Epithelial cell of proximal tubule (primary cell): ENCODE results near the gene MLX. TPM values are rescaled to one million over a fixed set of nuclear protein-coding genes. Genes with fewer than 3 reads are reported as not detected.
A peak's percentile ranks its signal among the peaks of the same experiment; 100 is the strongest.
"Not testable (repeated sequence)": the region's sequence is repeated elsewhere in the genome, so short reads cannot be mapped to it uniquely, and the experiment has no call there.

Experiments
- DNase-seq: peaks from one replicate; pipeline ENCODE4 v3.0.0-alpha.2; 2011; ENCODE audit warnings: low read depth
- H3K4me3 ChIP-seq: 2 replicates; pipeline ENCODE4 v1.5.1; 2011; ENCODE audit warnings: low read depth, mild to moderate bottlenecking, low read length
- CTCF ChIP-seq: conservative IDR thresholded peaks from 2 replicates; pipeline ENCODE4 v1.5.1; 2012; ENCODE audit warnings: low read depth, mild to moderate bottlenecking, low read length
- total RNA-seq: library from RNA; depleted of rRNA; stranded (reverse); fragments of >200 nt; gene quantifications from 2 replicates; pipeline ENCODE4 v1.2.3, GENCODE V29; 2015

Gene MLX
- total RNA-seq, 1 donor from 2014 or later, result 15.7 TPM

- TF ChIP-seq CTCF, result no peak
- DNase-seq, result no peak
- H3K4me3 ChIP-seq, result peak overlapping the region; percentile 83
Observed at GRCh38 chr17:42608305-42609181, 41.6 kb downstream of the MLX start.

GRCh38 chr17:42609182-42609813 is 42.4 kb downstream of the MLX start, which contains the start of the genes RETREG3 and TUBG1:
Gene RETREG3 (minus strand): TSS chr17:42609374. CDS start chr17:42609324, 50 bp downstream.
Gene TUBG1 (plus strand): TSS chr17:42609683. CDS start chr17:42609738, 55 bp downstream.
- peak; percentile 90 for DNase-seq
- peak; percentile 44 for TF ChIP-seq CTCF
- peak within 1 kb of the TSS; percentile 83 for H3K4me3 ChIP-seq

GRCh38 chr17:42609814-42610801 is 43.2 kb downstream of the MLX start:
- not testable (repeated sequence) for DNase-seq

GRCh38 chr17:42612013-42612412 is 45.1 kb downstream of the MLX start:
- H3K4me3 ChIP-seq, result no peak overlapping the region
- DNase-seq, result no peak
- TF ChIP-seq CTCF, result no peak

More at GRCh38 chr17:42609814-42610801, 43.2 kb downstream of the MLX start:
- peak overlapping the region; percentile 83 for H3K4me3 ChIP-seq

GRCh38 chr17:42613699-42614295 is 46.9 kb downstream of the MLX start:
- no peak overlapping the region for H3K4me3 ChIP-seq
- TF ChIP-seq CTCF, result no peak
- DNase-seq, result no peak

GRCh38 chr17:42617956-42618431 is 51.1 kb downstream of the MLX start:
- TF ChIP-seq CTCF, result no peak
- DNase-seq, result no peak
- no peak overlapping the region for H3K4me3 ChIP-seq
